Transverse colon (tissue), 4 donors: ENCODE data around the gene DNAL1. TPM values are rescaled to one million over a fixed set of nuclear protein-coding genes. Genes with fewer than 3 reads are reported as not detected.

ENCODE experiments used
- DNase-seq: peaks from one replicate; pipeline ENCODE4 v3.0.0-alpha.2; 2019
- H3K27ac ChIP-seq, 4 donors: fragments of 200-600 bp; sonication (generic); 2 replicates each; pipeline ENCODE4 v1.5.1; 2016 to 2018; ENCODE audit warnings: inconsistent platforms in 4 of 4
- H3K27me3 ChIP-seq: fragments of 200-600 bp; sonication (generic); 2 replicates; pipeline ENCODE4 v1.5.1; 2017; ENCODE audit warnings: inconsistent platforms
- H3K36me3 ChIP-seq, 4 donors: fragments of 200-600 bp; sonication (generic); 2 replicates each; pipeline ENCODE4 v1.5.1; 2017 to 2019; ENCODE audit warnings: inconsistent platforms in 4 of 4
- H3K4me1 ChIP-seq, 4 donors: fragments of 200-600 bp; sonication (generic); 2 replicates each; pipeline ENCODE4 v1.5.1; 2017 to 2020; ENCODE audit warnings: inconsistent platforms in 4 of 4
- H3K4me3 ChIP-seq, 4 donors: fragments of 200-600 bp; sonication (generic); 1 replicate in 1 of 4; 2 replicates in 3 of 4; pipeline versions ENCODE4 v1.5.1 to v1.6.1; 2017 to 2019; ENCODE audit warnings: inconsistent platforms in 4 of 4
- H3K9me3 ChIP-seq, 2 donors: fragments of 200-600 bp; sonication (generic); 2 replicates each; pipeline ENCODE4 v1.5.1; 2017 to 2019; ENCODE audit warnings: inconsistent platforms in 2 of 2
- EP300 ChIP-seq: sonication (generic); formaldehyde crosslinking; IDR thresholded peaks from one replicate; pipeline ENCODE4 v1.6.1; 2017; ENCODE audit warnings: antibody characterized with exemption, low read depth
- POLR2A ChIP-seq: fragments of 450-650 bp; IDR thresholded peaks from one replicate; pipeline ENCODE4 v1.6.1; 2016; ENCODE audit warnings: antibody characterized with exemption, mild to moderate bottlenecking, moderate library complexity
- POLR2AphosphoS5 ChIP-seq, 3 donors: sonication (generic); formaldehyde crosslinking; IDR thresholded peaks; one replicate each; pipeline ENCODE4 v1.6.1; 2016; ENCODE audit warnings: antibody characterized with exemption in 3 of 3
- WGBS, 2 donors: methylation state at CpG; one replicate each; pipeline ENCODE4 v1.1.5; 2018; ENCODE audit warnings: low coverage in 1 of 2; 5-methylcytosine and 5-hydroxymethylcytosine counted together
- in situ Hi-C, 4 donors: fragments of 200-750 bp; cut with MboI; loops; one replicate each; pipeline versions ENCODE4 v1.15.0 to v1.15.1; 2017; ENCODE audit warnings: low sequenced_read_pairs in 3 of 4, low pct_ligation_motif_present in 1 of 4, low pct_unique_long_range_greater_than_20kb in 1 of 4
- intact Hi-C: fragments of 100-400 bp; cut with DNase I; formaldehyde crosslinking; loops from one replicate; pipeline ENCODE4 v1.15.1; 2023; ENCODE audit warnings: low total_unique reads
- total RNA-seq, 4 donors: library from RNA; depleted of rRNA; stranded (reverse); fragments of >200 nt; gene quantifications; one replicate each; pipeline ENCODE4 v1.1.0, GENCODE V29; 2016
- TF ChIP-seq, protein P1 (sequence below), 5 experiments: fragments of 200-600 bp in 3 of 5; fragments of 450-650 bp in 2 of 5; sonication (generic) in 3 of 5; IDR thresholded peaks; 1 replicate in 2 of 5; 2 replicates in 3 of 5; pipeline ENCODE4 v1.5.1; 2016 to 2017; ENCODE audit warnings: antibody characterized with exemption in 5 of 5, inconsistent platforms in 3 of 5, mild to moderate bottlenecking in 2 of 5, moderate library complexity in 1 of 5

DNAL1 gene
- total RNA-seq, result 1 to 10 TPM in 3 of 4 donors, under 1 TPM in 1; 0.80 to 6.3 (median 2.9) TPM

- H3K27me3 ChIP-seq, result no peaks in the 10 kb centered on the region
- H3K36me3 ChIP-seq, result no peaks in the 10 kb centered on the region
- peak within 1 kb of the TSS; percentile 85 to 91 (median 86) for H3K27ac ChIP-seq
- in situ Hi-C loops, result loop anchor here in 1 of 4 donors (25.0 kb wide), 1 partner anchor 132 kb away; no protein-coding TSS in a partner anchor
- peaks cover 11 to 20% (median 13%) of the 10 kb centered on the region in 4 donors for H3K4me1 ChIP-seq
- peak within 1 kb of the TSS; percentile 53 to 87 (median 80) for H3K4me3 ChIP-seq
- 0% methylated on average over 14 to 43 of the region's 43 CpGs for WGBS, 2 donors
- H3K9me3 ChIP-seq, result no peaks in the 10 kb centered on the region
- TF ChIP-seq EP300, result no peak
- TF ChIP-seq POLR2AphosphoS5 (IDR thresholded peaks at IDR 0.05), result peak; percentile 49 to 78 (median 59)
- peak; percentile 53 for TF ChIP-seq POLR2A
- TF ChIP-seq, protein P1, sequence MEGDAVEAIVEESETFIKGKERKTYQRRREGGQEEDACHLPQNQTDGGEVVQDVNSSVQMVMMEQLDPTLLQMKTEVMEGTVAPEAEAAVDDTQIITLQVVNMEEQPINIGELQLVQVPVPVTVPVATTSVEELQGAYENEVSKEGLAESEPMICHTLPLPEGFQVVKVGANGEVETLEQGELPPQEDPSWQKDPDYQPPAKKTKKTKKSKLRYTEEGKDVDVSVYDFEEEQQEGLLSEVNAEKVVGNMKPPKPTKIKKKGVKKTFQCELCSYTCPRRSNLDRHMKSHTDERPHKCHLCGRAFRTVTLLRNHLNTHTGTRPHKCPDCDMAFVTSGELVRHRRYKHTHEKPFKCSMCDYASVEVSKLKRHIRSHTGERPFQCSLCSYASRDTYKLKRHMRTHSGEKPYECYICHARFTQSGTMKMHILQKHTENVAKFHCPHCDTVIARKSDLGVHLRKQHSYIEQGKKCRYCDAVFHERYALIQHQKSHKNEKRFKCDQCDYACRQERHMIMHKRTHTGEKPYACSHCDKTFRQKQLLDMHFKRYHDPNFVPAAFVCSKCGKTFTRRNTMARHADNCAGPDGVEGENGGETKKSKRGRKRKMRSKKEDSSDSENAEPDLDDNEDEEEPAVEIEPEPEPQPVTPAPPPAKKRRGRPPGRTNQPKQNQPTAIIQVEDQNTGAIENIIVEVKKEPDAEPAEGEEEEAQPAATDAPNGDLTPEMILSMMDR (IDR thresholded peaks at IDR 0.05), result no peak
- intact Hi-C loops, result no loop called here
- DNase-seq, result peak; percentile 94
These were observed at the start of gene DNAL1 for GRCh38 chr14:73644531-73645247. Gene DNAL1, plus strand, starts transcription at chr14:73644986. Its CDS starts 54 bp downstream, at chr14:73645040.

DNA sequence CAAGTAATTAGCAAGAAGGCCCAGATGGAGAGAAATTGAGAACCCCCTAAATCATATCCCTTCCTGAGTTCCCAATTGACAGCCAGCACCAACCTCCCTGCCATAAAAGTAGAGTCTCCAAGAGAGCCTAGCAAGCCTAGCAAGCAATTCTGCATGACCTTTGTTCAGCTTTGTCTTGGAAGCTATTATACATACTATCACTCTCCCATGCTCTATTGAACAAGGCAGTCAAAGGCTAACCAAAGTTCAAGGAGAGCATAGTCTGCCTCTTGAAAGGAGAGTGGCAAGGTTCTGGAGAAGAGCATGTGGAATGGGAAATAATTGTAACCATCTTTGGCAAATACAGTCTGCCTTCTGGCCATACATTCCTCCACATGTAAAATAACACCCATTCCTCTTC, 45.3 kb upstream of the DNAL1 start:
- Histone ChIP-seq H3K4me3 (no peak overlapping the region), H3K4me1 (no peaks in the 10 kb centered on the region), H3K36me3 (no peaks in the 10 kb centered on the region), H3K9me3 (no peaks in the 10 kb centered on the region), H3K27me3 (no peaks in the 10 kb centered on the region), H3K27ac (no peak overlapping the region)
- intact Hi-C loops (no loop called here), in situ Hi-C loops (no loop called here)
- TF ChIP-seq POLR2A (no peak), POLR2AphosphoS5 (IDR thresholded peaks at IDR 0.05) (no peak), EP300 (no peak)
- TF ChIP-seq, protein P1 (IDR thresholded peaks at IDR 0.05), result no peak
- no peak for DNase-seq

DNA sequence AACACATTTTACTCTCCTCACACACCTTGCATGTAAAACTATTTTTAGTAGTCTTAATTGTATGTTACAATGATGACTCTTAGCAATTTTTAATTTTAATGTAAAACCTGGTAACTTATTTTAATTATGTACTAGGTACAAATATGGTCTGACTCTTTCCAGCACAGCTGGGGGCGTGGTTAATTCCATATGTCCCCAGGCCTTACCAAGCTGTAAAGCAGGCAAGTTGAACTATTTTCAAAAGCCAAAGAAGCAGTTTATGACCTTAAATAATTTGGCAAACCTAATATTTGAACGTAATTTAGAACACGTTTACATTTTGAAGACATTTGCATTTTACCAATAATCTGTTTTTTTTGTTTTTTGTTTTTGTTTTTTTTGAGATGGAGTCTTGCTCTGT, 41.8 kb upstream of the DNAL1 start:
- Histone ChIP-seq H3K36me3 (no peaks in the 10 kb centered on the region), H3K9me3 (no peaks in the 10 kb centered on the region), H3K27ac (no peak overlapping the region), H3K27me3 (no peaks in the 10 kb centered on the region), H3K4me3 (no peak overlapping the region), H3K4me1 (no peaks in the 10 kb centered on the region)
- 80 to 83% methylated on average over 3 of the region's 3 CpGs for WGBS, 2 donors
- no peak for TF ChIP-seq EP300
- no peak for TF ChIP-seq POLR2A
- no peak for TF ChIP-seq POLR2AphosphoS5 (IDR thresholded peaks at IDR 0.05)
- in situ Hi-C loops (no loop called here), intact Hi-C loops (no loop called here)
- DNase-seq, result no peak

DNA sequence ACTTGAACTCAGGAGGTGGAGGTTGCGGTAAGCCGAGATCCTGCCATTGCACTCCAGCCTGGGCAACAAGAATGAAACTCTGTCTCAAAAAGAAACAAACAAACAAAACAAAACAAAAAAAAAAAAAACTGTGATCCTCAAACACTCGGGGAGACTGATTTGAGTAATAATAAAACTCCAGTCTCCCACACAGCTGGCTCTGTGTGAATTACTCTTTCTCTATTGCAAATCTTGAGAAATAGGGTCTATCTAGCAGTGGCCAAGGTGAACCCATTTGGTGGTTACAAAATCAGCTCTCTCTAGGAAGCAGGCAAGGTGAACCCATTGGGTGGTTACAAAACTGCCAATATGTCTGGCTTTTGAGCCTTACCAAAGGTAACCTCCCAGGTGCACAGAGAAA, 38.5 kb upstream of the DNAL1 start:
- Histone ChIP-seq H3K9me3 (no peaks in the 10 kb centered on the region), H3K4me1 (no peaks in the 10 kb centered on the region), H3K27ac (no peak overlapping the region), H3K36me3 (no peaks in the 10 kb centered on the region), H3K27me3 (no peaks in the 10 kb centered on the region), H3K4me3 (no peak overlapping the region)
- DNase-seq, result no peak
- WGBS, 2 donors, result 85 to 89% methylated on average over 1 to 3 of the region's 3 CpGs
- TF ChIP-seq POLR2A (no peak), EP300 (no peak), POLR2AphosphoS5 (IDR thresholded peaks at IDR 0.05) (no peak)
- TF ChIP-seq, protein P1 (IDR thresholded peaks at IDR 0.05), result no peak
- in situ Hi-C loops, result no loop called here
- intact Hi-C loops, result no loop called here
